Keratinocyte (primary cell): ENCODE results near the gene AKR1D1. TPM values are rescaled to one million over a fixed set of nuclear protein-coding genes. Genes with fewer than 3 reads are reported as not detected.

Experiments
- DNase-seq: peaks from one replicate; pipeline ENCODE4 v3.0.0-alpha.2; 2011; ENCODE audit warnings: low read depth, missing footprints, low spot score
- FAIRE-seq: peaks from 2 replicates; lab custom pipeline; 2011; peaks lifted over from hg19 to GRCh38; lab: Jason Lieb, UNC
- H2AFZ ChIP-seq: 2 replicates; pipeline ENCODE4 v1.6.0; 2012; ENCODE audit warnings: low read length, control low read depth, inconsistent platforms; ENCODE audit not compliant: control insufficient read depth
- H3K27ac ChIP-seq: 2 replicates; pipeline ENCODE4 v1.5.1; 2011; ENCODE audit warnings: low read length; ENCODE audit not compliant: control insufficient read depth, insufficient read depth
- H3K27me3 ChIP-seq: 3 replicates; pipeline ENCODE4 v1.6.0; 2011; ENCODE audit warnings: low read length; ENCODE audit not compliant: control insufficient read depth, insufficient read depth; ENCODE audit errors: extremely low read depth
- H3K36me3 ChIP-seq, 2 experiments: 2 replicates in 1 of 2; 3 replicates in 1 of 2; pipeline ENCODE4 v1.5.1; 2011; ENCODE audit warnings: low read length in 2 of 2, mild to moderate bottlenecking in 1 of 2; ENCODE audit not compliant: control insufficient read depth in 2 of 2, insufficient read depth in 2 of 2; ENCODE audit errors: extremely low read depth in 1 of 2
- H3K4me1 ChIP-seq: 3 replicates; pipeline ENCODE4 v1.5.1; 2011; ENCODE audit warnings: low read length; ENCODE audit not compliant: control insufficient read depth, insufficient read depth; ENCODE audit errors: extremely low read depth
- H3K4me2 ChIP-seq: 3 replicates; pipeline ENCODE4 v1.6.0; 2011; ENCODE audit warnings: low read depth, low read length; ENCODE audit not compliant: control insufficient read depth, insufficient read depth; ENCODE audit errors: extremely low read depth
- H3K4me3 ChIP-seq, 3 experiments: fragments of 200-600 bp in 1 of 3; sonication (generic) in 1 of 3; 2 replicates in 2 of 3; 3 replicates in 1 of 3; pipeline ENCODE4 v1.5.1; 2011 to 2016; ENCODE audit warnings: low read length in 3 of 3, mild to moderate bottlenecking in 3 of 3, control low read depth in 2 of 3, inconsistent platforms in 1 of 3, low read depth in 1 of 3, mixed read lengths in 1 of 3, mixed run types in 1 of 3, moderate library complexity in 1 of 3; ENCODE audit not compliant: control insufficient read depth in 2 of 3, insufficient read depth in 2 of 3; ENCODE audit errors: extremely low read depth in 1 of 3
- H3K79me2 ChIP-seq: 2 replicates; pipeline ENCODE4 v1.6.0; 2012; ENCODE audit warnings: low read length; ENCODE audit not compliant: control insufficient read depth, insufficient read depth
- H3K9ac ChIP-seq: 3 replicates; pipeline ENCODE4 v1.6.0; 2011; ENCODE audit warnings: low read length; ENCODE audit not compliant: control insufficient read depth, insufficient read depth; ENCODE audit errors: extremely low read depth
- H3K9me1 ChIP-seq: 3 replicates; pipeline ENCODE4 v1.6.0; 2011; ENCODE audit warnings: low read length; ENCODE audit not compliant: control insufficient read depth, insufficient read depth; ENCODE audit errors: extremely low read depth
- H3K9me3 ChIP-seq: 2 replicates; pipeline ENCODE4 v1.5.1; 2012; ENCODE audit warnings: low read depth, low read length; ENCODE audit not compliant: control insufficient read depth
- H4K20me1 ChIP-seq: 3 replicates; pipeline ENCODE4 v1.6.0; 2011; ENCODE audit warnings: low read length; ENCODE audit not compliant: control insufficient read depth, insufficient read depth; ENCODE audit errors: extremely low read depth
- CTCF ChIP-seq, 3 experiments: IDR thresholded peaks in 1 of 3; conservative IDR thresholded peaks in 1 of 3; optimal IDR thresholded peaks in 1 of 3; 2 replicates in 2 of 3; 3 replicates in 1 of 3; pipeline versions ENCODE3 to v1.5.1; 2011; ENCODE audit warnings: low read length in 3 of 3, mild to moderate bottlenecking in 3 of 3, moderate library complexity in 2 of 3, control low read depth in 1 of 3, inconsistent platforms in 1 of 3; ENCODE audit not compliant: insufficient read depth in 2 of 3; ENCODE audit errors: extremely low read depth in 1 of 3
- EZH2 ChIP-seq: IDR thresholded peaks from one replicate; pipeline ENCODE4 v1.6.1; 2012; ENCODE audit warnings: inconsistent platforms, mild to moderate bottlenecking, low read length, moderate library complexity
- dilution Hi-C: fragments of 300-500 bp; cut with MboI; formaldehyde crosslinking; loops from one replicate; pipeline ENCODE4 v1.7.0; 2020; ENCODE audit warnings: low sequenced_read_pairs; ENCODE audit not compliant: extremely low pct_ligation_motif_present
- polyA plus RNA-seq, 5 experiments: library from polyadenylated mRNA; depleted of rRNA in 3 of 5; stranded (reverse) in 3 of 5; stranded (forward) in 1 of 5; unstranded in 1 of 5; fragments of >200 nt; gene quantifications; 1 replicate in 1 of 5; 2 replicates in 3 of 5; 3 replicates in 1 of 5; pipeline versions ENCODE4 v1.2.1 to v1.2.3, GENCODE V29; 2011 to 2012; ENCODE audit warnings: missing spikeins in 2 of 5, low read depth in 1 of 5, low replicate concordance in 1 of 5

Gene AKR1D1
- polyA plus RNA-seq, 1 donor (not counting 4 experiments of a cell fraction or from before 2014, with no cell fraction given): not detected

- H3K9ac ChIP-seq: no peak overlapping the region
- TF ChIP-seq CTCF (optimal IDR thresholded peaks at IDR 0.05 in 1 of 3, IDR thresholded peaks at IDR 0.05 in 1 of 3, conservative IDR thresholded peaks at IDR 0.05 in 1 of 3; ENCODE audit: extremely low read depth in 1 of 3, insufficient read depth in 2 of 3, low read length in 3 of 3): no peak
- no peaks in the 10 kb centered on the region for H3K9me3 ChIP-seq
- no peak overlapping the region for H3K27ac ChIP-seq
- no peaks in the 10 kb centered on the region for H4K20me1 ChIP-seq
- no peaks in the 10 kb centered on the region for H3K9me1 ChIP-seq
- DNase-seq (no peak), FAIRE-seq (no peak)
- H2AFZ ChIP-seq: no peak overlapping the region
- no peaks in the 10 kb centered on the region for H3K79me2 ChIP-seq
- no peaks in the 10 kb centered on the region for H3K36me3 ChIP-seq
- no peaks in the 10 kb centered on the region for H3K27me3 ChIP-seq
- no peak overlapping the region for H3K4me3 ChIP-seq
- no peak overlapping the region for H3K4me2 ChIP-seq
- H3K4me1 ChIP-seq: peaks cover 5% of the 10 kb centered on the region
- dilution Hi-C loops: no loop called here
These were observed 50.7 kb downstream of the AKR1D1 start for GRCh38 chr7:138126928-138127327.

GRCh38 chr7:138127996-138128395 is 51.7 kb downstream of the AKR1D1 start:
- FAIRE-seq (no peak), DNase-seq (no peak)
- no peak overlapping the region for H3K4me2 ChIP-seq
- H3K4me1 ChIP-seq: peaks cover 5% of the 10 kb centered on the region
- H3K27me3 ChIP-seq: no peaks in the 10 kb centered on the region
- H3K9ac ChIP-seq: no peak overlapping the region
- H3K79me2 ChIP-seq: no peaks in the 10 kb centered on the region
- no peaks in the 10 kb centered on the region for H3K9me1 ChIP-seq
- no peaks in the 10 kb centered on the region for H3K36me3 ChIP-seq
- no peak overlapping the region for H3K4me3 ChIP-seq
- H4K20me1 ChIP-seq: no peaks in the 10 kb centered on the region
- H2AFZ ChIP-seq: no peak overlapping the region
- no peaks in the 10 kb centered on the region for H3K9me3 ChIP-seq
- dilution Hi-C loops: no loop called here
- TF ChIP-seq EZH2: no peak
- TF ChIP-seq CTCF (optimal IDR thresholded peaks at IDR 0.05 in 1 of 3, IDR thresholded peaks at IDR 0.05 in 1 of 3, conservative IDR thresholded peaks at IDR 0.05 in 1 of 3; ENCODE audit: extremely low read depth in 1 of 3, insufficient read depth in 2 of 3, low read length in 3 of 3): no peak
- H3K27ac ChIP-seq: no peak overlapping the region
